Hindlimb muscle (tissue), 1 donor: ENCODE data around the gene HPCAL1. TPM values are rescaled to one million over a fixed set of nuclear protein-coding genes. Genes with fewer than 3 reads are reported as not detected.
"Not testable (repeated sequence)": the region's sequence is repeated elsewhere in the genome, so short reads cannot be mapped to it uniquely, and the experiment has no call there.

Experiments
- DNase-seq: peaks from one replicate; pipeline ENCODE4 v3.0.0-alpha.2; 2013
- polyA plus RNA-seq: library from polyadenylated mRNA; unstranded; fragments of 120-200 nt; gene quantifications from one replicate; pipeline ENCODE4 v1.2.1, GENCODE V29; 2013; ENCODE audit not compliant: insufficient read length

The HPCAL1 gene
- polyA plus RNA-seq, 1 donor, result 48.0 TPM

- no peak for DNase-seq
Measured at GRCh38 chr2:10426726-10427617, 124.3 kb downstream of the HPCAL1 start.

DNA sequence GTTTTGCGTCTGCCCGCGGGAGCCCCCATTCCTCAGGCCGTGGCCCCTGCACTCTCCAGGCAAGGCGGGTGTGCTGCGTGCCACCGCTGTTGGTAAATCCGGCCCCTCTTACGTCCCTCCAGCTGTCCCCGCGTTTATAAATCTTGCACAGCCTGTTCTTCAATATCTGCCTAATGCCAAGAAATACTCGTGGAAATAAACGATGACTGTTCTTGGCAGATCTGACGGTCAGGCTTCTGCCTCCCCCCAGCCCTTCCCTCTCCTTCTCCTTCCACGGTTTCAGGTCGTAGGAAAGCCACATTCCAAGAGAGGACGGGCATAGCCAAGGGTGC lies 124.9 kb downstream of the HPCAL1 start:
- peak; percentile 54 for DNase-seq

GRCh38 chr2:10428355-10428754 lies 125.7 kb downstream of the HPCAL1 start:
- no peak for DNase-seq

GRCh38 chr2:10428924-10429323 lies 126.2 kb downstream of the HPCAL1 start:
- DNase-seq, result no peak

GRCh38 chr2:10430886-10431622 lies 128.3 kb downstream of the HPCAL1 start:
- DNase-seq, result no peak

DNA sequence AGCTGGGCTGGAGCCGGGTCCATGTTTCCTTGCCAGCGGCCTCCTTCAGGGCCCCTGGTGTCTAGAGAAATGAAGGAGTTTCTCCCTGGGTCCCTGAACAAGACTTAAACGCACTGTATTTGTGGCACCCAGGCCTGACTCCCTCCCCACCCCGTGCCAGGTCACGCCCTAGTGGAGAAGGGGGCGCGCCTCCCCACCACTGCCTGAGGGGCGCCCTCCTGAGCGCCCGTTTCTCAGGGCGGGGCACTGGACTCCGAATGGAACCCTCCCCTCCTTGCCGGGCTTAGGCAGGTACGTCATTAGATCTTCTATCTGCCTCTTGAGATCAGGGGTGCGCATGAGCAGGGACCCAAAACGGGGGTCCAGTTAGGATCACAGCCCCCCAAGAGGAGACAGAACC lies 129.1 kb downstream of the HPCAL1 start:
- no peak for DNase-seq

DNA sequence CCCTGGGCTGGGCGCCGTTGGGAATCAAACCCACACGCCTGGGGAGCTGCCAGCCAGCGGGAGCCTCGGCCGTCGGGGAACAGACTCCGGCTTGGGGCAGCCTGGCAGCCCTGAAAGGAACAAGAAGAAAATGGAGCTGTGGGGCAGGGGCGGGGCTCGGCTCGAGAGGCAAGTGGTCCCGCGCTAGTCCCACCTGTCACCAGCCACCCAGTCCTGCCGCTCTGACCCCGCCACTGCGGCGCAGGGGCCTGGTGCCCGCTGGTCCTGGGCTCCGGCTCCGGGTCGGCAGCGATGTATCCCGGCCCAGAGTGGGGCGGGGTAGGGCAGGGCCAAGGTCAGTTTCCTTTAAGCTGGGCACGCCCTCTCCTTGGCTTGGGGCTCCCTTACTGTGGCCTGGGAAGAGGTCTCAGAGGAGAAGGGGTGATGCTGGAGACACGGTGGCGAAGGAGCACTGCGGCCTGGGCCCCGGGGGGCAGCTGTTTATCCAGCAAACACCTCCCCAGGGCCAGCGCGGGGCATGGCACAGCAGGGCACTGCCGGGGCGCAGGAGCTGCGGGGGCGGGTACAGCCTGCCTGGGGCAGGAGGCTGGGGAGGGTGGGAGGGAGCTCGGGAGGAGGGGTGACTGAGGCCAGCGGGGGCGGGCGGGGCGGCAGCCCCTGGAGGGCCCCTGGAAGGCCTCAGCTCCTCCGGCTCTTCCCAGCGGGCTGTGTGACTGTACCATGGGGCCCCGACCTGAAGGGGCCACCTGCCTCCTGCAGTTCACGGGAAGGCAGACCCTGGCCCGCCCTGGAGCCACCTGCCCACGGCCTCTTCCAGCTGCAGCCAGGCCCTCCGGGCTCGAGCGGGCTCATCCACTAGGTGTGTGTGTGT lies 129.8 kb downstream of the HPCAL1 start:
- no peak for DNase-seq

- DNase-seq, result no peak
Measured at GRCh38 chr2:10433264-10433946, 130.7 kb downstream of the HPCAL1 start.

- no peak for DNase-seq
Measured at GRCh38 chr2:10433947-10434885, 131.5 kb downstream of the HPCAL1 start.

DNA sequence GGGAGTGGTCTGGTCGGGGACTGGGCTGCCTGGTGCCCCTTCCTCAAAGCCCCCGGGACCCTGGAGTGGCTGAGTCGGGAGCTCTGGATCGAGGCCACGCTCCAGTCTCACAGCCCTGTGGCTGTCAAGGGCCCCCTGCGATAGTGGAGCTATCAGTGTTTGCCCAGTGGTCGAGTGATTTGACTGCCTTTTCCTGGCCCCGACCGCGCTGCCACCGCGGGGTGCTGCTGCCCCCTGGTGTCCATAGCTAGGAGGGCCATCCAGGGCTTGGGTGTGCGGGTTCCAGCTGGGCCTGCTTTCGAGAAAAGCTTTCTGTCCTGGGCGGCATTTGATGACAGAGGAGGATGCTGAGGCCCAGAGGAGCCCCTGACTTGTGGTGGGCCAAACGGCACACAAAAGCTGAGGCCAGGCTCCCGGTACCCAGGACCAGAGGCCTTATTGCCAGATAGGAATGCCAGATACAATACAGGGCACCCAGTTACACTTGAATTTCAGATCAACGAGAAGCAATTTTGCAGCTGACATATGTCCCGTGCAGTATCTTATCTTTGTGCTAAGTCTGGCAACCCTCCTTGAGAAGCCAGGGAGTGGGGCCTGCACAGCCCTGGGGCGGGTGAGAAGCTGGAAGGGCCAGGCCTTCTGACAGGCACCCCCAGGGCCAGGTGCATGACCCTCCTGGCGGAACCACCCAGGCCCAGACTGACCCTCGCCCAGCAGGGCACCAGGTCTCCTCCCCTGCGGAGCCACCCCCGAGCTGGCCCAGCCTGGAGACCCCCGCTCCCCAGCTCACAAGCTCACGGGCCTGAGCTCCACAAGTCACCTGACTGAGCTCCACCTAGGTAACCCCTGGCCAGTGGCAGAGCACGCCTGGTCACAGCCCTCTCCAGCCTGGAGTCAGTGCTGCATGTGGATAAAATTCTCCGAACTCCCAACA lies 132.4 kb downstream of the HPCAL1 start:
- peak; percentile 80 for DNase-seq

DNA sequence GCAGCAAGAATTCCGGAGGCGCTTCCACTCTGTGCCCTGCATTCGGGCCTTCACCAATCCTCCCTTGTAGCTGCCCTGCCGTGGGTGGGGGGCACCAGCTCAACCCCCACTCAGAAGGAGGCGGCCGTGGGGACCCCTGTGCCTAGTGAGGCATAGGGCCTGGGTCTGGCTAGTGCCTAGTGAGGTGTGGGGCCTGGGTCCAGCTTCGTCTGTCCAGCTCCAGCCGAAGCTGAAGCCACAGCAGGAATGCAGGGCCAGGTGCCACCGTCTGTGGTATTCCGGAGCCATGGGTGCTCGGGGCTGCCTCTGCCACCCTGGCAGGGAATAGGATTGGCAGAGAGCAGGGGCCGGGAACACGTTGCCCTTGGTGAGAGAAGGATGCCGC lies 133.1 kb downstream of the HPCAL1 start:
- no peak for DNase-seq

- DNase-seq, result no peak
Measured at GRCh38 chr2:10436583-10437110, 133.9 kb downstream of the HPCAL1 start.

- DNase-seq, result no peak
Measured at GRCh38 chr2:10437806-10438205, 135.1 kb downstream of the HPCAL1 start.

DNA sequence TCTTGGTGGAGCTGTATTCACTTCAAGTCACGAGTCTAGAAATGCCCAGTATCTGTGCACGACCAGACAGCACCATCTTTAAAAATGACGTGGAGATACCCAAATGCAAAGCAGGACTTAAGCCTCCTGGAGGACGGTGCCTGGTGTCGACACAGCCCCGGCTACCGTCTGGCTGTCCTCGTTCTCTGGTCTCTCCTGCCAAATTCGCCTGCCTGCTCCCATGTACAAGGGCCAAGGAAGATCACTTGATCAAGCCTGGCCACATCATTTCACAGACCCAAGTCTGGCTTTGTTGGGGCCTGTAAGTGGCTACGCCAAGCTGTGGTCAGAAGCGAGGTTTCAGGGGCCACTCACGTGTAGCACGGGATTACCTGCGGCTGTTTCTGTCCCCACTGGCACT lies 136.0 kb downstream of the HPCAL1 start:
- DNase-seq, result no peak

DNA sequence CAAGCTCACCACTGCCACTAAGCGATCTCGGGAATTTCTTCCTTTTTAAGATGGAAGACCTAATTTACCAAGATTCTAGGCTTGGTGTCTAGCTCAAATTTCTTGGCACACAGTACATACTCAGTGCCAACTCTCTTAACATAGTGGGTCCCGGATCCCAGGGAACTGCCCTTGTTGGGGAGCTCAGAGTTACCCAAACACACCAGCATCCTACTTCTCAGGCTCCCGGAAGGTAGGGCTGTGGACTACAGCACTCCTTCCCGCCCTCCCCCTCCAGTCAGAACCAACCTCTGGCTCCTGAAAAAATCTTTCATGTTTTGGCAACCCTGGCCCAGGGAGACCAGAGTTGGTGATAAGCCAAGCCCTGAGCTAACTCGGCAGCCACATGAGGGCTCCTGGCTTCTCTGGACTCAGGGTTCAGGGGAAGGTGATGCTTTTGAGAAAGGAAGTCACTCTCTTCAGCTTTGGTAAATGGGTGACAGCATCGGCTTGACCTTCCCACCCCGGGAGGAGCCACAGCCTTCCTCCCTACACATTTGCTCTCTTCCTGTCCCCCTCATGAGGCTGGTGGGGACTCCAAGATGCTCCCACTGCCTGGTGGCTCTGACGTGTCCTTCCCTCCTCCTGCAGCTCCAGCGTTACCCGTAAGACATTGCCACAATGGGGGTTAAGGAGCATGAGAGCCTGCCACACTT lies 136.6 kb downstream of the HPCAL1 start:
- no peak for DNase-seq

DNA sequence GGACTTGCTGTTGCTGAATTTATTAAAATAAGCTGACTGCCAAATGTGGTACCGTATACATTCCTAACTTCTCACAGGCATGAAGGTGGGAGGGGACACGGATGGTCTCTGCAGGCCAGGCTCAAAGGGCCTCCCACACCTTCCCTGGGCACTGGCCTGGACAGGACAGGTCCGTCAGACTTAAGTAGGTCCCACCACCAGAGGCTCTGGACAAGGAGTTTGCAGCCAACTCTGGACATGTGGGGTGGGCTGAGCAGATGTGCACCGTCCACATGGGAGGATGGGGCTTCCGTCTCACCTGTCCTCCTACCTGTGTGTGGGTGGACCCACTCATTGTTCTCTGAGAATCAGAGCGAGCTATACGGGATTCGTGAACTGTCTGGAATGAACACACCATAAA lies 137.3 kb downstream of the HPCAL1 start:
- no peak for DNase-seq

- DNase-seq, result no peak
Measured at GRCh38 chr2:10440736-10441135, 138.0 kb downstream of the HPCAL1 start.

DNA sequence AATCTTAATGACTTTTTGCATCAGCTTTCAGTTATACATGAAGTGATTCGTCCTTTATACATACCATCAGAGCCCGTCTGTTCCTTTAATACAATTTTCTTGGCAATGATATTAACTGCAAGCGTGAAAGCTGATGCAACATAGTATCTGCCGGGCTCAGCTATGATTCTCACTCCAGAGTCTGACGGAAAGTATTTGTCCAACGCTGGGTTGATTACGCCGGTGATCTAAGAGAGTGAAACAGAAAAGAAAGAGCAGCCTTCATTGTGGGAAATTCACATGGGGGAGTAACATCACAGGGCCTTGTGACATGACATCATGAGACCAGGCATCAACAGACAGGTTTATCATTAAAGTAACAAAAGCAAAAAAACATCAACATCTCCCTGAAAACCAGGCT lies 139.2 kb downstream of the HPCAL1 start:
- DNase-seq, result no peak

GRCh38 chr2:10442469-10443126 lies 139.9 kb downstream of the HPCAL1 start:
- DNase-seq, result not testable (repeated sequence)
